ENCODE measurements around the gene STEEP1.
"Not testable (repeated sequence)": the region's sequence is repeated elsewhere in the genome, so short reads cannot be mapped to it uniquely, and the experiment has no call there.

Gene STEEP1

DNA sequence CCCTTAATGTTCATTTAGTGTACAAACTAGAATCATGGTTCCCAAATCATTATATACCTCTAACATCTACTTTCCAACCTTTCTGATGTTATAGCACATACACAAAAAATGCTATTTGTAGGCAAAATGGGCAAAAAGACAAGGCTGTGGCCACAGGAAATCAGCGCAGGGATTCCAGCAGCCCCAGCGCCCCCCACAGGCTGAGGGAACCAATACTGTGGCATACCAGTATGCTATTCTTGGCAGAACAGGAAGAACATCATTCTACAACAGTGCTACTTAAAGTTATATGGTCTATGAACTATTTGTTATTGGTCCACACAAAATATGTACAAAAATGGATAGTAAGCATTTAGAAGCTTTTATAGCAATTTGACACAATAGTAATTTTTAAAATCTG is 25.3 kb downstream of the STEEP1 start:
- DNase-seq (ENCODE audit: low read depth, low spot score), result peak; percentile 4
- no peak overlapping the region for H3K4me3 ChIP-seq (ENCODE audit: low read length)

DNA sequence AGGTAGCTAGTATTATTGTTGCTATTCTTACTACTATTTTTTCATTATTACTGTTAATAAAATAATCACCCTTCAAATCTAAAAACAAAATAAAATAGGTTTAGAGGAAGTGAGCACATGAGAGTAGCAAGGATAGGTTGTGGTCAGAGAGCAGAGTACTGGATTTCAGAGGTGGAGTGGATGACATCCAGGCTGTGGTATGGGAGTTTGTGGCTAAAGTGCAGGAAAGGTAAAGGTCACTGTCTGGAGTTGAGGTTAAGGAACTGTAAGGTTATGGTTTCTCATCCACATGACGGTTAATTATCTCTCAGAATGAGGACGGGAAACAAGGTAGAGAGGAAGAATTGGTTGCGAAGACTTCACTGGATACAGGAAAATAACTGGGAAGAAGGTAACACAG is 27.7 kb downstream of the STEEP1 start:
- no peak overlapping the region for H3K4me3 ChIP-seq (ENCODE audit: low read length)
- DNase-seq (ENCODE audit: low read depth, low spot score), result no peak

DNA sequence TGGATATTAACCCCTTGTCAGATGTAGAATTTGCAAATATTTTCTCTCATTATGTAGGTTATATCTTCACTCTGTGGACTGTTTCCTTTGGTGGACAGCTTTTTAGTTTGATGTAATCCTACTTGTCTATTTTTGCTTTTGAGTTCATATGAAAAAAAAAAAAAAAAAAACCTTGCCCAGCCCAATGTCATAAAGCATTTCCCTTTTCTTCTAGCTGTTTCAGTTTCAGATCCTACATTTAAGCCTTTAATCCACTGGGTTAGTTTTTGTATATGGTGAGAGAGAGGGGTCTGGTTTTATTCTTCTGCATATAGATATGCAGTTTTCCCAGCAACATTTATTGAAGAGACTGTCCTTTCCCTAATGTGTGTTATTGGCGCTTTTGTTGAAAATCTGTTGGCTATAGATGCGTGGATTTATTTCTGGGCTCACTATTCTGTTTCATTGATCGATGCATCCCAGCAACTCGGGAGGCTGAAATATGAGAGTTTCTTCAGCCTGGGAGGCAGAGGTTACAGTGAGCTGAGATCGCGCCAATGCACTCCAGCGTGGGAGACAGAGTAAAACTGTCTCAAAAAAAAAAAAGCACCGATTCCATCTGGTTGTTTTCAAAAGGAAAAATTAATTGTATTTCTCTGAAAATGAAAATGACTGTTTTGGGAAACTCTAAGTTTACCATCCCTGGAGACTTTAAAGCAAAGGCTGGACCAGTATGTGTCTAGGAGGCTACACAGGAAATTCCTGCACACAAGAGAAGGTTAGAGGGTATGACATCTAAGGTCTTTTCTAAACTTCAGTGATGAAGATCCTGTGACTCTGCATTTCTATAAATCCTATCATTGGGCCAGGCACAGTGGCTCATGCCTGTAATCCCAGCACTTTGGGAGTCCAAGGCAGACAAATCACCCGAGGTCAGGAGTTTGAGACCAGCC is 35.6 kb downstream of the STEEP1 start:
- DNase-seq (ENCODE audit: low read depth, low spot score), result no peak
- no peak overlapping the region for H3K4me3 ChIP-seq (ENCODE audit: low read length)

DNA sequence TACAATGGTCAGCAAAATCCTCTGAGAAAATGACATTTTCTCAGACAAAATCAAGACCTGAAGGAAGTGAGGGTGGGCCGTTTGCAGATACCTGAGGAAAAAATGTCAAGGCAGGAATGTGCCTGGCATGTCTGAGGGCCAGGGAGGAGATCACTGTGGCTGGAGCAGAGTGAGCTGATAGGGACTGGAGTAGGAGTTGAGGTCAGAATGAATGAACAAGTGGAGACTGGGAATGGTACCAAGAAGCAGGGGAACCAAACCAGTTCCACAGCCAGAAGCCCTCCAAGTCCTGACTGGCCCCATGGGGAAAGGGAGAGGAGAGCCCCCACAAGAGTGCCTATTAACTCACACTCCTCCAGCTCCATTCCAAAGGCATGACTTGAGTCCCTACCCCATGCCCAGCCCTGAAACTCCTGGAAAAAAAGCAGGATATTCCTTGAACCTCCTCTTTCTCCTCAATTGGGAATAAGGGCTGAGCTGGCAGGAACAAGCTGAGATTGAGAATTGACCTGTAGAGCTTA is 41.5 kb downstream of the STEEP1 start:
- H3K4me3 ChIP-seq (ENCODE audit: low read length), result no peak overlapping the region
- DNase-seq (ENCODE audit: low read depth, low spot score), result no peak

DNA sequence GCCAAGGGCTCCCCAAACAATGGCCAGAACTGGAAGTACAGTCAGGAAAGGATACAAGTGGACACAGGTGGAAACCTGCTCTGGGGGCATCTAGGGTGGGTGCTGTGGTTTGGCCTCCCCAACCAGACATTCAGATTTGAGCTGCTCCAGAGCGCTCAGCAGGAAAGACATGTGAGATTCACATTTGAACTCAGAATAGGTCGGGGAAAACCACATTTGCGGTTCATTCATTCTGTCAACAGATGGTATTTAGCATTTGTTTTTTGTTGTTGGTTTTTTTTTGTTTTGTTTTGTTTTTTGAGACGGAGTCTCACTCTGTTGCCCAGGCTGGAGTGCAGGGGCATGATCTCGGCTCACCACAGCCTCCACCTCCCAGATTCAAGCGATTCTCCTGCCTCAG is 44.0 kb downstream of the STEEP1 start:
- H3K4me3 ChIP-seq (ENCODE audit: low read length), result no peak overlapping the region
- no peak for DNase-seq (ENCODE audit: low read depth, low spot score)

DNA sequence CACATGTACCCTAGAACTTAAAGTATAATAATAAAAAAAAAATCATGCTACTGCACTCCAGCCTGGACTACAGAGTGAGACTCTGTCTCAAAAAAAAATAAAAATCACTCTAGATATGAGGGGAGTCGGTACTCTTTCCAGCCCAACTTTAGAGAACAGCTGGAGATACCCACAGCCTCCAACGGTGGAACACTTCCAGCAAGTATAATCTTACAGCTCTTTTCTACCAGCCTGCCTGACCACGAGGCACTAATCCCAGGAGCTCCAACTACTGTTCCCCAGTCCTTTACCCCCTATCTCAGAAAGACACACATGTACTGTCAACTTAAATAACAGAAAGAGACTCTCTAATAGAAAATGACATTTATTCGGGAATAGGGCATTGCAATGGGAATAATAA is 46.8 kb downstream of the STEEP1 start:
- no peak for DNase-seq (ENCODE audit: low read depth, low spot score)
- H3K4me3 ChIP-seq (ENCODE audit: low read length), result no peak overlapping the region

DNA sequence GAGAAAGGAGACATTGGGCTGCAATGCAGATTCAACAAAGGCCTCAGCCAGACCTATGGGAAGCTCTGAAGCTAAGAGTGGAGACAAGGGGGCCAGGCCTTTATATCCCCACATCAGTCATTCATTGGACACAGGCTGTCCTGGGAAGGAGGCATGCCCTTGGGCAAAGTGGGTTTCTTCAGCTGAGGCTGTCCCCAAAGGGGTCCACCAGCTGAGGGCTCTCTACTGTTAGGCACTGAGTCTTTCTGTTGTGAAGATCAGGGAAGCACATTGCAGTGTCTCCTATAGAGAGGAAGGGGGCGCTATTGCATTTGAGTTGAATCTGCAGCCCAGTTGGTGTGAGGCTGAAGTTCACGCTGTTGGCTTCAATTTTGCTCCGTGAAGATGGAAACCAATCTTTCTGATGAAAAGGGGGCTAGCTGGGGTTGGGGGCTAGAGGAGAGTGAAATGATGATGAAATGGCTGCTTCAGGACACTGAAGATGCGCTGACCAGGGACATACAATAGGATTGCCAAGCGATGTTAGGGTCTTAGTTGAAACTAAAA is 49.0 kb downstream of the STEEP1 start:
- H3K4me3 ChIP-seq (ENCODE audit: low read length), result no peak overlapping the region
- peak; percentile 64 for DNase-seq (ENCODE audit: low read depth, low spot score)

DNA sequence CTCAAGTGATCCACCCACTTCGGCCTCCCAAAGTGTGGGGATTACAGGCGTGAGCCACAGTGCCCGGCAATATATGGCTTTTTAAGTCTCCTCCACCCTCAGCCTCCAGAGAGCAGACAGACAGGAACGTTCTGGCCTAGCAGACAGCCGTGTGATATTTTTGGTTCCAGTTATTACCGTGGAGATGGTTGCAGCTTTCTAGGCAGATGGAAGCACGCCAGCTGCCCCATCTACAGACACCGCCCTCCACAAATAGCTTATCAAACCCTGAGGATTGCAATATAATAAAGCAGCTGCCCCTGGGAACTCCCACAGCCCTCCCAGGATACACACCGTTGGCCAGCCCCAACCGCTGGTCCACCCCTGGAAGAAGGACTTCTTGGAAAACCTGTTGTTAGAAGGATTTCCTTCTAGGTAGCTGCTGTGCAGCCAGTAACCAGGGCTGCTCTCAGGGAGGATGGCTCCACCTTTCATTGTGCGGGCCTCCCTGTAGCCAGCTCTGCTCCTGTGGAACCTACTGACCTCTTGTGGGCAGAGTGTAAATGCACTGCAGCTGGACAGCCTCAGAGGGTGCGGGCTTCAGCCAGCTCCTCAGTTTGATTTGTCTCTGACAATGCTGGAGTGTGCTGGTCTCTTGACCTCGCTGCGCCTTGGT is 52.9 kb downstream of the STEEP1 start:
- no peak for DNase-seq (ENCODE audit: low read depth, low spot score)
- no peak overlapping the region for H3K4me3 ChIP-seq (ENCODE audit: low read length)

DNA sequence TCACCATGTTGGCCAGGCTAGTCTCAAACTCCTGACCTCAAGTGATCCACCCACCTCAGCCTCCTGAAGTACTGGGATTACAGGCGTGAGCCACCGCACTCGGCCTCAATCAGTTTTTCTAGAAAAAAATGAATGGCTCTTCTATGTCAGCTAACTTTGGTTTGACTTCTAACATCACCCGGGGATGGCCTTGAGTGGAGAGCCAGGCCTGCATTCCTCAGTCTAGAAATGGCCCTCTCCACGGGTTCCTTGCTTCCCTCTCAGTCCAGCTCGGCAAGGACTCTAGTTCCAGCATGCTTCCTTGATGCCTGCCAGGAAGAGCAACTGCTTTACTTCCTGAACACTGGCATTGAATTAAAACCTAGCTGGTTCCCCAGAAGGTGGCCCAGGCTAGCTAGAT is 58.0 kb downstream of the STEEP1 start:
- no peak overlapping the region for H3K4me3 ChIP-seq (ENCODE audit: low read length)
- DNase-seq (ENCODE audit: low read depth, low spot score), result no peak

DNA sequence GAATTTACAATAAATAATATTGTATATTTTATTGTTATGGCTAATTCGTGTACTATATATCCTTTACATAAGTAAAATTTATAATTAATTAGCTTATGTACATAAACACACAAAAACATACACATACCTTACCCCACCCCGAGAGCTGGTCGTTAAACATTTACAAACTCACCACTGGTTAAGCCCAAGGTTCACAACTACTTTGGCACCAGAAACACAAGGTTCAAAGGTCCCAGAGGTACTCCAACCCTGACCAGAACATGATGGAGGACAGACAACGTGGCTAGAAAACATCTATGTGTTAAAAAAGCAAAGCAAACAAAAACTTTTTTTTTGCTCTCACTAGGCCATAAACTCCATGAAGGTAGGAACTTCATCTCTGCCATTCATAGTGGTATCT is 59.3 kb downstream of the STEEP1 start:
- no peak overlapping the region for H3K4me3 ChIP-seq (ENCODE audit: low read length)
- DNase-seq (ENCODE audit: low read depth, low spot score), result no peak

DNA sequence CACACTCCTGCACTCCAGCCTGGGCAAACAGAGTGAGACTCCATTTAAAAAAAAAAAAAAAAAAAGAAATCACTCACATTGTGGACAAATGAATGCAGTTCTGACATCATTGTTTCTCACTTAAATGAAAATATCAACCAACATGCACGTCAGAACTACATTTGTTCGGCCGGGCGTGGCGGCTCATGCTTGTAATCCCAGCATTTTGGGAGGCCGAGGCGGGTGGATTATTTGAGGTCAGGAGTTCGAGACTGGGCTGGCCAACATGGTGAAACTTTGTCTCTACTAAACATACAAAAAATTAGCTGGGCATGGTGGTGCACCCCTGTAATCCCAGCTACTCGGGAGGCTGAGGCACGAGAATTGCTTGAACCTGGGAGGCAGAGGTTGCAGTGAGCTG is 60.1 kb downstream of the STEEP1 start:
- not testable (repeated sequence) for DNase-seq (ENCODE audit: low read depth, low spot score); H3K4me3 ChIP-seq (ENCODE audit: low read length)

DNA sequence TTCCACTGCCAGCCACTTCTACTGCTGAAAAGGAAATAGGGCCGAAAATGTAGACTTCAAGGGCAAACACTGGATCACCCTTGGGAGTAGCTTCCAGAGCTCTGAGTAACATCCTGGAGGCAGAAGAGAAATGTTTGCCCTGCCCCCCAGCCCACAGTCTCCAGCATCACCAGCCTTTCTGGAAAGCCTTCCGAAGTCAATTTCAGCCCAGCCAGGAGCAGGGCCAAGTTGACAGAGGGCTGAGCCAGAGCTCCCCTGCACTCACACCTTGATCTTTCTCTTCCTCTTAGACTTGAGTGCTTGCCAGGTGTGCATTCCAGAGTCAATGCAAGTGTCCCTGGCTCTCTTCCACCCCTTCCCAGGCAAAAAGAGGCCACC is 61.7 kb downstream of the STEEP1 start:
- DNase-seq (ENCODE audit: low read depth, low spot score), result no peak
- H3K4me3 ChIP-seq (ENCODE audit: low read length), result no peak overlapping the region

DNA sequence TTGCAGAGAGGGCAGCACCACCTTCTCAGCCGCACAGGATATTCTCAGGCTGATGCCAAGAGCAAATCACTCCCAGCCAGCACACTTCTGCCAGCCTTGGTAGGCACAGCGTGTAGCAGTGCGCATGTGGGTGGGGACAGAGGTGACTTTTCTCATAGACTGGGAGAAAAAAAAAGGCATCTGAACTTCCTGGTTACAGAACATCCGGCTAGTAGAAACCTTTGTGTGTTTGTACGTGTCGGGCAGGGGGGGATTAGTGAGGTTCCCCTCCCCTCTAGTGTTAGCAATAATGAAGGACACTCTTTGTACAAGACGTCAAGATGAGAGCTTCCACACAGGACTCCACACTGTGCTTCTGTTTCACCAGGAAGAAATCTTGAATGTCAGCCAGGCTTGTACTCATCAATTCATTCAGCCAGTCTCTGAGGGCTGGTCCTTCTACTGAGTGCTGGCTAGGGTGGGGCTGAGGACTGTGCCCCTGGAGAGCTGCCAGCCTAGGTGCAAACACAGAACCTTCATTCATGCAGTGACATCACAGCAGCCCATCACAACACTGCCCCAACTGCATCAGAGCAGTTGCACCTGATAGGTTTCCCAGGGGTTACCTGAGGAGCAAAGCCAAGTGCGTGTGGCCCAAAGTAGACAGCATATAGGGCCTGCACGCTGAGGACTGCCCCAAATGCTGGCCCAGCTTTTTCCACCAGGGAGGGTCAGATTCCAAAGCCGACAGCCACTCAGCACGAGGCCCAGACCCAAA is 62.3 kb downstream of the STEEP1 start:
- peak; percentile 58 for DNase-seq (ENCODE audit: low read depth, low spot score)
- no peak overlapping the region for H3K4me3 ChIP-seq (ENCODE audit: low read length)

DNA sequence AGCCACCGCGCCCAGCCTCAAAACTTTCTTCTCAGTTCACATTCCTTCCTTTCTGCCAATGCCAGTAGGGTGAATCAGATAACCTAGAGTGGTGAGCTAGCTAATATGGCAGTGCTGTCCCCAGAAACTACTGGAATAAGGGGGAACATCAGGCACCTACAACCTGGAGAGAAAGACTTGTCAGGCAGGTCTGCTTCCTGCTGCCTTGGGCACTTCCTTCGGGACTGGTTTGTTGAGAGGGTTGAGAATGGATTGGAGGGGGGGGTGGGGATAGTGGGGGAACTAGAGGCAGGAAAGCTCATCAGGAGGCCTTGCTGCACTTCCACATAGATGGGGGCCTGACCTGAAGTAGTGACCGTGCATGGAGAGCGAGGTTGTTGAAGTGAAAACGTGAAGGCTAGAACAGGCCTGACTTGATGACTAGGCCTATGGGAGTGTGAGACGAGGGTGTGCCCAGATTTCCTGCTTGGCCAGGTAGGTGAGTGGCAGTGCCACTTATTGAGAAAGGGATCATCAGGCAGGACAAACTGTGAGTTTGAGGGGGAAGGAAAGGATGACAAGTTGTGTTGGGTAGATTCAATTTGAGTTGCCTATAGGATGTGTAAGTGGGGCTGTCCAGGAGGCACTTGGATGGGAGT is 63.6 kb downstream of the STEEP1 start:
- no peak for DNase-seq (ENCODE audit: low read depth, low spot score)
- no peak overlapping the region for H3K4me3 ChIP-seq (ENCODE audit: low read length)

DNA sequence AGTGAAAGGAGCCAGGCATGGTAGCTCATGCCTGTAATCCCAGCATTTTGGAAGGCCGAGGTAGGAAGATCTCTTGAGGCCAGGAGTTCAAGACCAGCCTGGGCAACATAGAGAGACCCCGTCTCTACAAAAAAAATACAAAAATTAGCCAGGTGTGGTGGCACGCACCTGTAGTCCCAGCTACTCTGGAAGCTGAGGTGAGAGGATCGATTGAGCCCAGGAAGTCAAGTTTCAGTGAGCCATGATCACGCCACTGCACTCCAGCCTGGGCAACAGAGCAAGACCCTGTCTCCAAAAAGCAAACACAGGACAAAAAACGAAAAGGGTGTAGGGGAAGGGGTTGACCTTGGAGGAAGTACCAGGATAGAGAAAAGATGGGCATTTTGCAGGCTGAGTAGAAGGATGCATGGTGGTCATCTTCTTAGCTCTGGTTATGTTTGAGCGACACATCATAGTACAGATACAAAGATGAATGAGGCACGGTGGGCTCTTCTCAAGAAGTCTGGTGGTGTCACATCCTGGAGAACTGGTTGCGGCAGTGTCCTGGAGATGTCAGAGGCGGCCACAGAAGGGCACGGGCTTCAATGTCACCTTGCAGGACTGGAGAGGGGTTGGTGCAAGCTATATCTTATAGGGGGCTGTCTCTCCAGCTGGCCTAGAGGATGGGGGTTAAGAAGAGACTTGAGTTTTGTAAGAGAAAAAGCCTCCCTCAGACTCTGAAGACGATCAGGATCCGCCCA is 65.0 kb downstream of the STEEP1 start:
- H3K4me3 ChIP-seq (ENCODE audit: low read length), result no peak overlapping the region
- no peak for DNase-seq (ENCODE audit: low read depth, low spot score)

DNA sequence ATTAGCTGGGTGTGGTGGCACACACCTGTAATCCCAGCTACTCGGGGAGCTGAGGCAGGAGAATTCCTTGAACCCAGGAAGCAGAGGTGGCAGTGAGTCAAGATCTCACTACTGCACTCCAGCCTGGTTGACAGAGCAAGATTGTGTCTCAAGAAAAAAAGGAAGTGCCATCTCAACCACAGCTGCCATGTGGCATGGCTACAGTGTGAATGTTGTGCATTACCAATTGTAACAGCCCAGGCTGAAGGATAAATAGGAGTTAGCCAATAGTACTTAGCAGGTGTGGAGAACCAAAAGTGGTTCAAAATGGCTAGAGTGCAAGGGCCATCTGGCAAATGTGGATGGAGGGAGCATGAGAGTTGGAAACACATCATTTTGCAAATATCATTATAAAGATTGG is 68.0 kb downstream of the STEEP1 start:
- no peak overlapping the region for H3K4me3 ChIP-seq (ENCODE audit: low read length)
- no peak for DNase-seq (ENCODE audit: low read depth, low spot score)

DNA sequence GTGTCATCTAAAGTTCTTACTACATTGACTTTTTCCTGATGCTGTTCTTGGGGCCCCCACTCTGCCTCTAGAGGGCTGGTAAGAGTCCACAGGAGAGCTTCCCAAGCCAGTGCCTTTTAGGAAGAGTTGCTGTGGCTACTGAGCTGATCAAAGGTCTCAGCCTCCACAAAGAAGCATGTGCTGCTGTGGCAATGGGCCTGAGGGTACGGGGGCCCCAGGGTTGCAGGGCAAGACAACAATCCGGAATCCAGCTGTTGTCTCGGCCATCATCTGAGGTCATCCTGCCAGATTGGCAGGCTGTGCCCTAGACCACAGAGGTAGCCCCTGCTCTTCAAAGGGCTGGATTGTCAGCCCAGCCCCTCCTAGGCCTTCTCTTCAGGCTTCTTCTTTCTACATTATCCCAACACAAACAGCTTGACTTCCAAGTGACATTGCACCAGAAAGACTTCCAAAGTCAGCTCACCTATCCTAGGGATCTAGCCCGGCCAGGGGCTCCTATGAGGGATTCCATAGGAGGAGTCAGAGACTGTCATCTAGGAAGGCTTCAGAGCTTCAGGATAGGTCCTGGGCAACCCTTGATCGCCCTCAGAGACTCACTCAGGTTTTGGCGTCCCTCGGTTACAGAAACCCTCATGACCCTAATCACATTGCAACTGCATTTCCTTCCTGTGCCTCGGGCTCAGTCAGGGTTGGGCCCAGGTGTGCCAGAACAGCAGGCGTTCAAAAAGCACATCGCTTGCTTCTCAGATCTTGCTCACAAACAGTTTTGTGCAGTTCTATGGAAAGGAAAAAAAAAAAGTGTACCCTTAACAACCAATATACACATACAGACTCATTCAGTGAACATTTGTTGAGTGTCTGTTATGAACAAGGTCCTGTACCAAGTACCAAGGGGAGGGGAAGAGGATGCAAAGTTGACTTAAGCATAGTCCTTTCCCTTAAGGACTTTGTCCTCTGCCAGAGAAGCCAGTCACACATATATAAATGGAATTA is 69.2 kb downstream of the STEEP1 start:
- peak; percentile 72 for DNase-seq (ENCODE audit: low read depth, low spot score)
- H3K4me3 ChIP-seq (ENCODE audit: low read length), result no peak overlapping the region; the same call in 1 of the 2 replicates
